A549 (cell line): ENCODE data around the gene BAG5.

Experiments
- CEBPB ChIP-seq, 2 experiments: fragments of >200 bp in 1 of 2; sonication (Bioruptor Twin) in 1 of 2; formaldehyde crosslinking in 1 of 2; IDR thresholded peaks; 2 replicates each; pipeline ENCODE4 v1.6.1; 2012 to 2016
- CTCF ChIP-seq: fragments of >200 bp; sonication (Bioruptor Twin); formaldehyde crosslinking; IDR thresholded peaks from 3 replicates; pipeline ENCODE4 v1.5.1; 2016
- EHMT2 ChIP-seq: fragments of 200-600 bp; sonication (generic); IDR thresholded peaks from 2 replicates; pipeline ENCODE4 v1.6.1; 2016; ENCODE audit warnings: antibody characterized with exemption, low read depth, mild to moderate bottlenecking, moderate library complexity
- EP300 ChIP-seq, 2 experiments: fragments of >200 bp; sonication (Bioruptor Twin); formaldehyde crosslinking; IDR thresholded peaks; 2 replicates in 1 of 2; 3 replicates in 1 of 2; pipeline ENCODE4 v1.6.1; 2016 to 2017
- KDM5A ChIP-seq: fragments of 200-600 bp; sonication (generic); IDR thresholded peaks from 2 replicates; pipeline ENCODE4 v1.6.1; 2016; ENCODE audit warnings: antibody characterized with exemption, mild to moderate bottlenecking
- MAX ChIP-seq: IDR thresholded peaks from 2 replicates; pipeline ENCODE4 v1.6.1; 2012
- POLR2A ChIP-seq: IDR thresholded peaks from 2 replicates; pipeline ENCODE4 v1.6.1; 2012; ENCODE audit warnings: mild to moderate bottlenecking, low read length
- RNF2 ChIP-seq: fragments of 200-600 bp; sonication (generic); IDR thresholded peaks from 2 replicates; pipeline ENCODE4 v1.6.1; 2016; ENCODE audit warnings: low read depth, mild to moderate bottlenecking, antibody characterized with exemption, moderate library complexity, borderline replicate concordance
- SMC3 ChIP-seq: fragments of >200 bp; sonication (Bioruptor Twin); formaldehyde crosslinking; IDR thresholded peaks from 3 replicates; pipeline ENCODE4 v1.6.1; 2018; ENCODE audit warnings: inconsistent platforms
- ZSCAN20 ChIP-seq: fragments of 250-450 bp; sonication (Bioruptor Pico); IDR thresholded peaks from 2 replicates; pipeline ENCODE4 v1.8.0; 2022; ENCODE audit warnings: mild to moderate bottlenecking, moderate library complexity

- TF ChIP-seq ZSCAN20 (CRISPR knock-in tag) (no peak), EHMT2 (no peak), CTCF (no peak), SMC3 (no peak), RNF2 (no peak), EP300 (IDR thresholded peaks at IDR 0.05) (no peak), CEBPB (IDR thresholded peaks at IDR 0.05) (no peak), MAX (no peak), KDM5A (no peak), POLR2A (no peak)
Measured at GRCh38 chr14:103526247-103526913, 36.1 kb downstream of the BAG5 start.
